Loucy (cell line): ENCODE data around the gene TESPA1.

Source experiments
- CTCF ChIP-seq: fragments of 200-600 bp; sonication (generic); conservative IDR thresholded peaks from 2 replicates; pipeline ENCODE4 v1.5.1; 2014; ENCODE audit warnings: mild to moderate bottlenecking, antibody characterized with exemption, low read length
- EZH2phosphoT487 ChIP-seq: fragments of 200-600 bp; IDR thresholded peaks from 2 replicates; pipeline ENCODE4 v1.6.1; 2018; ENCODE audit warnings: antibody characterized with exemption, mild to moderate bottlenecking, moderate library complexity, borderline replicate concordance

- no peak for TF ChIP-seq CTCF
- no peak for TF ChIP-seq EZH2phosphoT487
These were observed 39.5 kb downstream of the TESPA1 start for GRCh38 chr12:54945082-54945481.
